ENCODE data around the gene ZEB1.
"Not testable (repeated sequence)": the region's sequence is repeated elsewhere in the genome, so short reads cannot be mapped to it uniquely, and the experiment has no call there.

The ZEB1 gene

DNA sequence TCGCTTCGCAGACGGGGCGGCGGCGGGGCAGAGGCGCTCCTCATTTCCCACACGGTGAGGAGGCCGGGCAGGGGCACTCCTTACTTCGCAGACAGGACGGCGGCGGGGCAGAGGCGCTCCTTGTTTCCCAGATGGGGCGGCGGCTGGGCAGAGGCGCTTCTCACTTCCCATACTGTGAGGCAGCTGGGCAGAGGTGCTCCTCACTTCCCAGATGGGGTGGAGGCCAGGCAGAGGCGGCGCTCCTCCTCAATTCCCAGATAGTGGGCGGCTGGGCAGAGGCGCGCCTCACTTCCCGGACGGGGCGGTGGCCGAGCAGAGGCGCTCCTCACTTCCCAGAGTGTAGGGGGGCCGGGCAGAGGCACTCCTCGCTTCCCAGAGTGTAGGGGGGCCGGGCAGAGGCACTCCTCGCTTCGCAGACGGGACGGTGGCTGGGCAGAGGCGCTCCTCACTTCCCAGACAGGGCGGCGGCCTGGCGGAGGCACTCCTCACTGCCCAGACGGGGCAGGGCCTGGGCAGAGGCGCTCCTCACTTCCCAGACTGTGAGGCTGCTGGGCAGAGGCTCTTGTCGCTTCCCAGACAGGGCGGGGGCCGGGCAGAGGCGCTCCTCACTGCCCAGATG is 43.1 kb downstream of the ZEB1 start:
- H3K4me1 ChIP-seq (ENCODE audit: control insufficient read depth in 2 of 2, insufficient read depth in 2 of 2, low read length in 2 of 2): no peaks in the 10 kb centered on the region
- no peaks in the 10 kb centered on the region for H3K36me3 ChIP-seq (ENCODE audit: control insufficient read depth in 2 of 2, insufficient read depth in 2 of 2, low read length in 2 of 2)
- no peak overlapping the region for H3K27ac ChIP-seq (ENCODE audit: low read depth in 2 of 2, low read length in 2 of 2)
- H3K9me3 ChIP-seq (ENCODE audit: control insufficient read depth in 2 of 2, low read length in 2 of 2): no peaks in the 10 kb centered on the region
- H3K9ac ChIP-seq (ENCODE audit: low read depth in 1 of 2, low read length in 2 of 2): no peak overlapping the region
- no peaks in the 10 kb centered on the region for H3K27me3 ChIP-seq (ENCODE audit: control insufficient read depth in 2 of 2, insufficient read depth in 2 of 2, low read length in 2 of 2)
- H3K4me3 ChIP-seq (ENCODE audit: low read length in 2 of 2): no peak overlapping the region

DNA sequence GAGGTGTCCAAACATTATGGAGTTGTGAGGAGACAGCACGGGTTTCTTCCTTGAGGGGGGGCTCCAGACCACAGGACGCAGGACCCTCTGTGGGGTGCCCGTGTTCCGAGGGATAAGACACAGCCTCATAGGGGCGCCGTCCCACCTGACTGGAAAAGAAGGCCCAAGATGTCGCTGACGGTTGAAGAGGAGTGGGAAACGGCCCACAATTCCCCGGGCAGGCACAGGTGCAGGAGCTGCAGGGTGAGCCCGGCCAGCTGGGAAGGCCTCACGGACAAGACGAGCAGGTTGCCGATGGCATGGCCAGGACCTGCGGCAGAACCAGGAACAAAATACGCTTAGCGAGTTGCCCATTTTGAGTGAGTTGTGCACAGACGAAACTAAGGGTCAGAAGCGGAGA is 44.7 kb downstream of the ZEB1 start:
- H3K4me3 ChIP-seq (ENCODE audit: low read length in 2 of 2); H3K9me3 ChIP-seq (ENCODE audit: control insufficient read depth in 2 of 2, low read length in 2 of 2); H3K27me3 ChIP-seq (ENCODE audit: control insufficient read depth in 2 of 2, insufficient read depth in 2 of 2, low read length in 2 of 2); H3K4me1 ChIP-seq (ENCODE audit: control insufficient read depth in 2 of 2, insufficient read depth in 2 of 2, low read length in 2 of 2); H3K36me3 ChIP-seq (ENCODE audit: control insufficient read depth in 2 of 2, insufficient read depth in 2 of 2, low read length in 2 of 2); H3K9ac ChIP-seq (ENCODE audit: low read depth in 1 of 2, low read length in 2 of 2); H3K27ac ChIP-seq (ENCODE audit: low read depth in 2 of 2, low read length in 2 of 2): not testable (repeated sequence)

DNA sequence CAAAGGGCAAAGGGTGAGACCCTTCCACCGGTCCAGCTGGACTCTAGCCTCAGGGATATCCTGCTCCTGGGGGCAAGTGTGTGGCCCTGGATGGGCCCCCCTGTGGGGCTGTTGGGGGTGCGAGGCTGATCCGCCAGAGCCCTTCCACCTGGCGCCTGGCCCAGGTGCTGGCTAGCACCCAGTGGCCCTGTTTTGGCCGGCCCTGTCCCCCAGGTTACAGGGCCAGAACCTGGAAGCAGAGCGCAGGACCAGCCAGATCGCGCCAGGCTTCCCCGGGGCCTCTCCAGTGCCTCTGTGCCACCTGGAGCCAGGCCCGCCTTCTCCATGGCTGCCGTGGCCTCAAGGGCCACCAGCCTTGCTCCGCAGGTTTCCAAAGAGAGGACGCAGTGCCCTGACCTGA is 45.2 kb downstream of the ZEB1 start:
- H3K9ac ChIP-seq (ENCODE audit: low read depth in 1 of 2, low read length in 2 of 2); H3K27me3 ChIP-seq (ENCODE audit: control insufficient read depth in 2 of 2, insufficient read depth in 2 of 2, low read length in 2 of 2); H3K4me1 ChIP-seq (ENCODE audit: control insufficient read depth in 2 of 2, insufficient read depth in 2 of 2, low read length in 2 of 2); H3K27ac ChIP-seq (ENCODE audit: low read depth in 2 of 2, low read length in 2 of 2); H3K9me3 ChIP-seq (ENCODE audit: control insufficient read depth in 2 of 2, low read length in 2 of 2); H3K36me3 ChIP-seq (ENCODE audit: control insufficient read depth in 2 of 2, insufficient read depth in 2 of 2, low read length in 2 of 2); H3K4me3 ChIP-seq (ENCODE audit: low read length in 2 of 2): not testable (repeated sequence)

DNA sequence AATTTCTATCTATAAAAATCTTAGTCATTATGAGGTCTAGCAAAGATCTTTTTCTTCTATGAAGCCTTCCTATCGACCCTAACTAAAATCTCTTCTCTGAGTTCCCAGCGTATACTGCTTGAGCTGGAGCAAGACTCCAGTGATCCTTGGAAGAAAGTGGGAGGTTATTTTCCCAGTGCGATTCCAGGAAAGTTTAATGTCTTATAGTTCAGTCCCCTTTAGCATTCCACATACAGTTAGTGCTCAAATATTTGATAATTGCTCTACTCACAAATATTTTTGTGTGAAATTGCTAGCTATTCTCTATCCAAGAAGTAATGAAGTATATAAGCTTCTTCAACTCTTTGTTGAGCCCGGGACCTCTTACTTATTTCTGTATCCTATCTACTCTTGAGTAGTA is 47.7 kb downstream of the ZEB1 start:
- Histone ChIP-seq H3K4me3 (ENCODE audit: low read length in 2 of 2) (no peak overlapping the region), H3K36me3 (ENCODE audit: control insufficient read depth in 2 of 2, insufficient read depth in 2 of 2, low read length in 2 of 2) (no peaks in the 10 kb centered on the region), H3K27me3 (ENCODE audit: control insufficient read depth in 2 of 2, insufficient read depth in 2 of 2, low read length in 2 of 2) (no peaks in the 10 kb centered on the region), H3K9ac (ENCODE audit: low read depth in 1 of 2, low read length in 2 of 2) (no peak overlapping the region), H3K9me3 (ENCODE audit: control insufficient read depth in 2 of 2, low read length in 2 of 2) (no peaks in the 10 kb centered on the region), H3K4me1 (ENCODE audit: control insufficient read depth in 2 of 2, insufficient read depth in 2 of 2, low read length in 2 of 2) (no peaks in the 10 kb centered on the region), H3K27ac (ENCODE audit: low read depth in 2 of 2, low read length in 2 of 2) (no peak overlapping the region)

DNA sequence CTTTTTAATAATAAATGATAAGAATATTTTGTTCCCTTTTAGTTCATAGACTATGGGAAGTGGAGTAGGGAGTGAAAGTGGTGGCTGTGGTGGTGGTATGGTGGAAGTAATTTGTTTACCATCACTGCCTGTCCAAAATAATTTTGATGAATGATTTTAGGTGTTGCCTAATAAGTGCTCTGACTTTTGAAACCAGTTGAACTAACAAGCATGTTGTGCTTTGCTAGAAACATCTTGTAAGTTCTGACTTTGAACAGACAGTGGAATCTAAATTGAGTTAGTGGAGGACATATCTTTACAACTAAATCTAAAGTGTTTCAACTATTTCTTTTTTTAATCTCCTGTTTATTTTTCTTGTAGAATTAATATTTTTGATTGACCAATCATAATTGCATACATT is 49.7 kb downstream of the ZEB1 start:
- no peaks in the 10 kb centered on the region for H3K4me1 ChIP-seq (ENCODE audit: control insufficient read depth in 2 of 2, insufficient read depth in 2 of 2, low read length in 2 of 2)
- H3K36me3 ChIP-seq (ENCODE audit: control insufficient read depth in 2 of 2, insufficient read depth in 2 of 2, low read length in 2 of 2): no peaks in the 10 kb centered on the region
- H3K4me3 ChIP-seq (ENCODE audit: low read length in 2 of 2): no peak overlapping the region
- no peak overlapping the region for H3K27ac ChIP-seq (ENCODE audit: low read depth in 2 of 2, low read length in 2 of 2)
- no peaks in the 10 kb centered on the region for H3K9me3 ChIP-seq (ENCODE audit: control insufficient read depth in 2 of 2, low read length in 2 of 2)
- no peaks in the 10 kb centered on the region for H3K27me3 ChIP-seq (ENCODE audit: control insufficient read depth in 2 of 2, insufficient read depth in 2 of 2, low read length in 2 of 2)
- H3K9ac ChIP-seq (ENCODE audit: low read depth in 1 of 2, low read length in 2 of 2): no peak overlapping the region

DNA sequence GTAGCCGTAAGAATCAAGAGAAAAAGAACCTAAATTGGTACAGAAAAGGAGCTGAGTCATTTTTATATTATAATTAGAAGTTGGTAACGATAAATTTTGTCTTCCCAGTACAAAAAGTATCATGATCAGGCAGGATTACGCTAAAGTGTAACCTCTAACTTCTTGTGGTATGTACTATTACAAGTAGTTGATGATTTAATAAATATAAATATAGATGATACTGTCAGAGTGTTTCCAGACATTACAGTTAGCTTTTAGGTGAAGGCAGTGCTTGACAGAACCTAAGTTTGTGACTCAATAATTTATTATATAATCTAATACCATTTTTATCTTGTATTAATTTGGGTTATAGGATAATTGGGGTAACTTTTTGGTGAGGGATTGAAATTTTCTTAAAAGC is 53.4 kb downstream of the ZEB1 start:
- Histone ChIP-seq H3K9ac (ENCODE audit: low read depth in 1 of 2, low read length in 2 of 2) (no peak overlapping the region), H3K4me1 (ENCODE audit: control insufficient read depth in 2 of 2, insufficient read depth in 2 of 2, low read length in 2 of 2) (no peaks in the 10 kb centered on the region), H3K27me3 (ENCODE audit: control insufficient read depth in 2 of 2, insufficient read depth in 2 of 2, low read length in 2 of 2) (no peaks in the 10 kb centered on the region), H3K36me3 (ENCODE audit: control insufficient read depth in 2 of 2, insufficient read depth in 2 of 2, low read length in 2 of 2) (no peaks in the 10 kb centered on the region), H3K27ac (ENCODE audit: low read depth in 2 of 2, low read length in 2 of 2) (no peak overlapping the region), H3K4me3 (ENCODE audit: low read length in 2 of 2) (no peak overlapping the region), H3K9me3 (ENCODE audit: control insufficient read depth in 2 of 2, low read length in 2 of 2) (no peaks in the 10 kb centered on the region)

DNA sequence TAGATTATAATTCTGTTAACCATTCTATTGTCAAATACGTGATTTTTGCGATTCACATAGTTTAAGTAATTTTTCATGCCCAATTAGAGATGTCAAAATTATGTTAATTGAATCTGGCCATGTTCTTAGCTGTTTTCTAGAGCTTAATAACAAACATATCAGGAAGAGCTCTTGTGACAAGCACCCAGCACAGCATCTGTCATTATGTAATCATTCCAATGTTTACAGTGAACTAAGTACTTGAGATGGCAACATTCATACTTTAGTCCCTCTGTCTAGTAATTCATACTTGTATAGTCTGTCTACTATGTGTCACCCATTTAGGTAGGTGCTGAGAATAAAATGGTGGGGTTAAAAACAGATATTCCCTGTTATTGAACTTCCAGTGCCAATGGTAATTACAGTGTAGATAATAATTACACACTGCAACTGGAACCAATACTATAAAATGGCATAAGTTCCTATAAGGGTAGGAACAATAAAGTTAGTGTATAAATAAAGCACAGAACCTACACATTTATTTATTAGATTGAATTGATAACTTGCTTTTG is 55.2 kb downstream of the ZEB1 start:
- Histone ChIP-seq H3K27ac (ENCODE audit: low read depth in 2 of 2, low read length in 2 of 2) (no peak overlapping the region), H3K4me1 (ENCODE audit: control insufficient read depth in 2 of 2, insufficient read depth in 2 of 2, low read length in 2 of 2) (no peaks in the 10 kb centered on the region)

DNA sequence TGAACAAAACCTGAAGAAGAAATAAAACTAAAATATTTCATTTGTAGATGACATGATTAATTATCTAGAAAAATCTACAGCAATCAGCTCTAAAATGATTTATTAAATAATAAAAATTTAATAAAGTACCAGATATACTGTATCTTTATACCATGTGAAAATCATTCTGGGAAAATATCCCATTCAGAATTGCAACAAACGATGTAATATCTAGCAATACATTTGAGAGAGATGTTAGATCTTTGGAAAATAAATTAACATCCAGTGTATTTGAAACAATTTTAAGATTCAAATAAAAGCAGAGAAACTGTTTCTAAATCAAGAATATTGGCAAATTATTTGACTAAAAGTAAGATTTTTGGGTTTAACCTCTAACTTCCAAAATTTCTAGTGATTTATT is 62.2 kb downstream of the ZEB1 start:
- H3K9ac ChIP-seq (ENCODE audit: low read depth in 1 of 2, low read length in 2 of 2): no peak overlapping the region
- no peak overlapping the region for H3K4me3 ChIP-seq (ENCODE audit: low read length in 2 of 2)
- H3K4me1 ChIP-seq (ENCODE audit: control insufficient read depth in 2 of 2, insufficient read depth in 2 of 2, low read length in 2 of 2): no peaks in the 10 kb centered on the region
- H3K27me3 ChIP-seq (ENCODE audit: control insufficient read depth in 2 of 2, insufficient read depth in 2 of 2, low read length in 2 of 2): no peaks in the 10 kb centered on the region
- no peaks in the 10 kb centered on the region for H3K36me3 ChIP-seq (ENCODE audit: control insufficient read depth in 2 of 2, insufficient read depth in 2 of 2, low read length in 2 of 2)
- H3K9me3 ChIP-seq (ENCODE audit: control insufficient read depth in 2 of 2, low read length in 2 of 2): no peaks in the 10 kb centered on the region
- H3K27ac ChIP-seq (ENCODE audit: low read depth in 2 of 2, low read length in 2 of 2): no peak overlapping the region

More for the DNA sequence above, 55.2 kb downstream of the ZEB1 start:
- no peaks in the 10 kb centered on the region for H3K36me3 ChIP-seq (ENCODE audit: control insufficient read depth in 2 of 2, insufficient read depth in 2 of 2, low read length in 2 of 2)
- no peaks in the 10 kb centered on the region for H3K27me3 ChIP-seq (ENCODE audit: control insufficient read depth in 2 of 2, insufficient read depth in 2 of 2, low read length in 2 of 2)
- no peak overlapping the region for H3K4me3 ChIP-seq (ENCODE audit: low read length in 2 of 2)
- no peaks in the 10 kb centered on the region for H3K9me3 ChIP-seq (ENCODE audit: control insufficient read depth in 2 of 2, low read length in 2 of 2)
- H3K9ac ChIP-seq (ENCODE audit: low read depth in 1 of 2, low read length in 2 of 2): no peak overlapping the region

DNA sequence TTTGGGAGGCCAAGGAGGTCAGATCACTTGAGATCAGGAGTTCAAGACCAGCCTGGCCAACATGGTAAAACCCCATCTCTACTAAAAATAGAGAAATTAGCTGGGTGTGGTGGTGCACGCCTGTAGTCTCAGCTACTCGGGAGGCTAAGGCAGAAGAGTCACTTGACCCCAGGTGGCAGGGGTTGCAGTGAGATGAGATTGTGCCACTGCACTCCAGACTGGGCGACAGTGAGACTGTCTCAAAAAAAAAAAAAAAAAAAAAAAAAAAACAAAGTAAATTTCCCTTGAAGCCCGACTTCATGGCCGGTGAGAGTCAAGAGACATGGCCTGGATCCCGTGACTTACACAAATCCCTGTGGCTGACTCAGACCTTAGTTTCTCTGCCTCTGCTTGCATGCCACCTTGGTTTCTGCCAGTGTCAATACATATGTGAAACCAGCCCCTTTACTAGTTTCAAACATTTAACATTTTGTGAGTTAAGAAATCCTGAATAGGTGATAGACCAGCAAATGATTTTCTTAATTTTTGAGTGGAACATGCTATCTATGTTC is 62.8 kb downstream of the ZEB1 start:
- Histone ChIP-seq H3K9ac (ENCODE audit: low read depth in 1 of 2, low read length in 2 of 2) (no peak overlapping the region), H3K36me3 (ENCODE audit: control insufficient read depth in 2 of 2, insufficient read depth in 2 of 2, low read length in 2 of 2) (no peaks in the 10 kb centered on the region), H3K9me3 (ENCODE audit: control insufficient read depth in 2 of 2, low read length in 2 of 2) (no peaks in the 10 kb centered on the region), H3K27me3 (ENCODE audit: control insufficient read depth in 2 of 2, insufficient read depth in 2 of 2, low read length in 2 of 2) (no peaks in the 10 kb centered on the region), H3K27ac (ENCODE audit: low read depth in 2 of 2, low read length in 2 of 2) (no peak overlapping the region), H3K4me1 (ENCODE audit: control insufficient read depth in 2 of 2, insufficient read depth in 2 of 2, low read length in 2 of 2) (no peaks in the 10 kb centered on the region), H3K4me3 (ENCODE audit: low read length in 2 of 2) (no peak overlapping the region)

DNA sequence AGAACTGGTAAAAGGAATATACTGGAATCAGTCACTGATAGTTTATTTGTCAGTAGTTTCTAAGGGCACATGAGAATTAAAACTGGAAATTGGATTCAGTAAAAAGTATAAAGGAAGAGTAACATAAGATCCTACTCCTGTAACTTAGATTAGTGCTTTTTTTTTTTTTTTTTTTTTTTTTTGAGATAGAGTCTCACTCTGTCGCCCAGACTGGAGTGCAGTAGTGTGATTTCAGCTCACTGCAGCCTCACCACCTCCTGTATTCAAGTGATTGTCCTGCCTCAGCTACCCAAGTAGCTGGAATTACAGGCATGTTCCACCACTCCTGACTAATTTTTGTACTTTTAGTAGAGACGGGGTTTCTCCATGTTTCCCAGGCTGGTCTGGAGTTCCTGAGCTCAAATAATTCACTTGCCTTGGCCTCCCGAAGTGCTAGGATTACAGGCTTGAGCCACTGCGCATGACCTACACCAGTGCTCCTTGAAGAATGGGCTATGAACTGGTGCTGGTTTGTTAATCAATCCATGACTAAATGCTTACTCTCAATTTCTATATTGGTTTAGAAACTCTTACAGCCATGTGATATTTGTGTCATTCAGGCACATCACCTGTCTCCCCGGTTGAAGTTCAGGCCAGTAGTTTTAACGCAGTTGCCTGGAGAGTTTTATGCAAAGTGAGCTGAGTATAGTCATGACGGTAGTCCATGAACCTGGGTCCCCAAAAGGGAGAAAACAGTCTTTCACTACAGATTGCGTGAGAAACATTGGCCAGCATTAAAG is 65.0 kb downstream of the ZEB1 start:
- Histone ChIP-seq H3K4me1 (ENCODE audit: control insufficient read depth in 2 of 2, insufficient read depth in 2 of 2, low read length in 2 of 2) (no peaks in the 10 kb centered on the region), H3K4me3 (ENCODE audit: low read length in 2 of 2) (no peak overlapping the region), H3K9me3 (ENCODE audit: control insufficient read depth in 2 of 2, low read length in 2 of 2) (no peaks in the 10 kb centered on the region), H3K27me3 (ENCODE audit: control insufficient read depth in 2 of 2, insufficient read depth in 2 of 2, low read length in 2 of 2) (no peaks in the 10 kb centered on the region), H3K9ac (ENCODE audit: low read depth in 1 of 2, low read length in 2 of 2) (no peak overlapping the region), H3K36me3 (ENCODE audit: control insufficient read depth in 2 of 2, insufficient read depth in 2 of 2, low read length in 2 of 2) (no peaks in the 10 kb centered on the region), H3K27ac (ENCODE audit: low read depth in 2 of 2, low read length in 2 of 2) (no peak overlapping the region)

All from mucosa of rectum (tissue), 2 donors.